KMS-11 (cell line): ENCODE results near the gene MARCHF5.
"Not testable (repeated sequence)": the region's sequence is repeated elsewhere in the genome, so short reads cannot be mapped to it uniquely, and the experiment has no call there.

Experiments used
- H2AFZ ChIP-seq: fragments of 200-600 bp; sonication (generic); 2 replicates; pipeline ENCODE4 v1.6.1; 2016; ENCODE audit warnings: antibody characterized with exemption, mixed run types, low read depth
- H3K27ac ChIP-seq: fragments of 200-600 bp; sonication (generic); 2 replicates; pipeline ENCODE4 v1.6.1; 2016; ENCODE audit warnings: mild to moderate bottlenecking, mixed run types
- H3K27me3 ChIP-seq: fragments of 200-600 bp; sonication (generic); 2 replicates; pipeline ENCODE4 v1.6.1; 2017; ENCODE audit warnings: mild to moderate bottlenecking, low read depth, mixed run types, moderate library complexity; ENCODE audit not compliant: insufficient read depth
- H3K36me3 ChIP-seq: fragments of 200-600 bp; sonication (generic); 2 replicates; pipeline ENCODE4 v1.6.1; 2017; ENCODE audit warnings: mild to moderate bottlenecking, mixed run types; ENCODE audit not compliant: insufficient read depth
- H3K4me1 ChIP-seq: fragments of 200-600 bp; sonication (generic); 2 replicates; pipeline ENCODE4 v1.6.1; 2016; ENCODE audit warnings: mild to moderate bottlenecking, low read depth, mixed run types; ENCODE audit not compliant: poor library complexity, severe bottlenecking
- H3K4me2 ChIP-seq: fragments of 200-600 bp; sonication (generic); 2 replicates; pipeline ENCODE4 v1.7.0; 2016; ENCODE audit warnings: mild to moderate bottlenecking, mixed run types
- H3K4me3 ChIP-seq: fragments of 200-600 bp; sonication (generic); IDR thresholded peaks from 2 replicates; pipeline ENCODE4 v1.6.1; 2017; ENCODE audit warnings: low read depth, low read length, mixed read lengths; ENCODE audit not compliant: insufficient read depth
- H3K79me2 ChIP-seq: fragments of 200-600 bp; sonication (generic); 2 replicates; pipeline ENCODE4 v1.6.1; 2016; ENCODE audit warnings: low read depth, mixed run types; ENCODE audit not compliant: insufficient read depth
- H3K9ac ChIP-seq: fragments of 200-600 bp; sonication (generic); 2 replicates; pipeline ENCODE4 v1.6.1; 2016; ENCODE audit warnings: mild to moderate bottlenecking, mixed run types
- H4K20me1 ChIP-seq: fragments of 200-600 bp; sonication (generic); 2 replicates; pipeline ENCODE4 v1.6.1; 2016; ENCODE audit warnings: mild to moderate bottlenecking, mixed run types; ENCODE audit not compliant: insufficient read depth
- TF ChIP-seq, protein P1 (sequence below): fragments of 200-600 bp; sonication (generic); conservative IDR thresholded peaks from 2 replicates; pipeline ENCODE4 v1.6.1; 2017; ENCODE audit warnings: low read depth, mild to moderate bottlenecking, antibody characterized with exemption, low read length, moderate library complexity, mixed read lengths

Gene MARCHF5

DNA sequence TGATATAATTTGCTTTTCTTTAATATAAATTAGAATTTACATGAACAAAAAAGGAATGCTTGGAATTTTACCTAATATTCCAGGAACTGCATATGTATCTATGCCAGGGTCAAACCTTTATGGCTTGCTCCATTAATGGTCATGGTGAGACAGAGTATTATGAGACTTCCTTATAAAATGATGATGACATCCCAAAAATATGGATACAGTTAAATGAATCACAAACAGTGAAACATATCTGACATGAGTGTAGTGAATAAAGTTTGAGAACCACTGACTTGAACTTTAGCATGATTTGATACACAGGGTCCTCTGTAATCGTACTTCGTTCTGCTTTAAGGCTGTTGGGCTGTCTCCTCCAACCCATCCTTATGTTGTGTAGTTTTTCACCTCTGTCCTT lies 51.8 kb downstream of the MARCHF5 start:
- peaks cover 11% of the 10 kb centered on the region for H3K4me1 ChIP-seq
- H3K4me3 ChIP-seq: no peak overlapping the region
- no peaks in the 10 kb centered on the region for H3K79me2 ChIP-seq
- no peaks in the 10 kb centered on the region; the same call in 1 of the 2 replicates for H4K20me1 ChIP-seq
- TF ChIP-seq, protein P1, sequence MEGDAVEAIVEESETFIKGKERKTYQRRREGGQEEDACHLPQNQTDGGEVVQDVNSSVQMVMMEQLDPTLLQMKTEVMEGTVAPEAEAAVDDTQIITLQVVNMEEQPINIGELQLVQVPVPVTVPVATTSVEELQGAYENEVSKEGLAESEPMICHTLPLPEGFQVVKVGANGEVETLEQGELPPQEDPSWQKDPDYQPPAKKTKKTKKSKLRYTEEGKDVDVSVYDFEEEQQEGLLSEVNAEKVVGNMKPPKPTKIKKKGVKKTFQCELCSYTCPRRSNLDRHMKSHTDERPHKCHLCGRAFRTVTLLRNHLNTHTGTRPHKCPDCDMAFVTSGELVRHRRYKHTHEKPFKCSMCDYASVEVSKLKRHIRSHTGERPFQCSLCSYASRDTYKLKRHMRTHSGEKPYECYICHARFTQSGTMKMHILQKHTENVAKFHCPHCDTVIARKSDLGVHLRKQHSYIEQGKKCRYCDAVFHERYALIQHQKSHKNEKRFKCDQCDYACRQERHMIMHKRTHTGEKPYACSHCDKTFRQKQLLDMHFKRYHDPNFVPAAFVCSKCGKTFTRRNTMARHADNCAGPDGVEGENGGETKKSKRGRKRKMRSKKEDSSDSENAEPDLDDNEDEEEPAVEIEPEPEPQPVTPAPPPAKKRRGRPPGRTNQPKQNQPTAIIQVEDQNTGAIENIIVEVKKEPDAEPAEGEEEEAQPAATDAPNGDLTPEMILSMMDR: no peak
- no peak overlapping the region for H3K4me2 ChIP-seq
- H3K9ac ChIP-seq: no peak overlapping the region
- H3K27me3 ChIP-seq: no peaks in the 10 kb centered on the region
- no peak overlapping the region for H3K27ac ChIP-seq
- 0 out of 2 replicates have a peak, but pooled peaks cover 2% of the 10 kb centered on the region for H3K36me3 ChIP-seq
- no peak overlapping the region for H2AFZ ChIP-seq

DNA sequence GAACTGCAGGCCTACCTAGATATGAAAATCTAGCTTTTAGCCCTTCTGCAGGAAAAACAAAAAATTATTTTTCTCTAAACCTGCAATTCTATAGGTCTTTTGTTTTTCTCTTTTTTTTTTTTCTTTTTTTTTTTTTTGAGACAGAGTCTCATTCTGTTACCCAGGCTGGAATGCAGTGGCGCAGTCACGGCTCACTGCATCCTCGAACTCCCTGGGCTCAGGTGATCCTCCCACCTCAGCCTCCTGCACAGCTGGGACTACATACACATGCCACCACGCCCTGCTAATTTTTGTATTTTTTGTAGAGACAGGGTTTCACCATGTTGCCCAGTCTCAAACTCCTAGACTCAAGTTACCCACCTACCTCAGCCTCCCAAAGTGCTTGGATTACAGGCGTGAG lies 54.6 kb downstream of the MARCHF5 start:
- H3K27me3 ChIP-seq, H4K20me1 ChIP-seq, H3K79me2 ChIP-seq, H3K9ac ChIP-seq, H2AFZ ChIP-seq, H3K27ac ChIP-seq, H3K4me2 ChIP-seq, H3K4me3 ChIP-seq, H3K36me3 ChIP-seq: not testable (repeated sequence)
- H3K4me1 ChIP-seq: peaks cover 11% of the 10 kb centered on the region

DNA sequence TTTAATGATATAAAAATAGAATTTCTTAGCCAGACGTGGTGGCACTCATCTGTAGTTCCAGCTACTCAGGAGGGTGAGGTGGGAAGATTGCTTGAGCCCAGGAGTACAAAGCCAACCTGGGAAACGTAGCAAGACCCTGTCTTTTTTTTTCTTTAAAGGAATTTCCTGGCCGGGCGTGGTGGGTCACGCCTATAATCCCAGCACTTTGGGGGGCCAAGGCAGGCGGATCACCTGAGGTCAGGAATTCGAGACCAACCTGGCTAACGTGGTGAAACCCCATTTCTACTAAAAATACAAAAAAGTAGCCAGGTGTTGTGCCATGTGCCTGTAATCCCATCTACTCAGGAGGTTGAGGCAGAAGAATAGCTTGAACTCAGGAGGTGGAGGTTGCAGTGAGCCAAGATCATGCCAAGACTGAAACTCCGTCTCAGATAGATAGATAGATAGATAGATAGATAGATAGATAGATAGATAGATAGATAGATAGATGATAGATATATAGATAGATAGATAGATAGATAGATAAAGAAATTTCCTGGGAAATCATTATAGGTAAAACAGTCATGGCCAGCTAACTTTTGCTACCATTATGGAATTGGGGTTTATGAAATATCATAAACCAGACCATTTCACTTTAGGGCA lies 56.2 kb downstream of the MARCHF5 start:
- not testable (repeated sequence) for H3K79me2 ChIP-seq, H3K4me2 ChIP-seq, H3K27me3 ChIP-seq, H3K36me3 ChIP-seq, H3K27ac ChIP-seq, H3K9ac ChIP-seq, H2AFZ ChIP-seq, H4K20me1 ChIP-seq, H3K4me3 ChIP-seq
- peaks cover 11% of the 10 kb centered on the region for H3K4me1 ChIP-seq

DNA sequence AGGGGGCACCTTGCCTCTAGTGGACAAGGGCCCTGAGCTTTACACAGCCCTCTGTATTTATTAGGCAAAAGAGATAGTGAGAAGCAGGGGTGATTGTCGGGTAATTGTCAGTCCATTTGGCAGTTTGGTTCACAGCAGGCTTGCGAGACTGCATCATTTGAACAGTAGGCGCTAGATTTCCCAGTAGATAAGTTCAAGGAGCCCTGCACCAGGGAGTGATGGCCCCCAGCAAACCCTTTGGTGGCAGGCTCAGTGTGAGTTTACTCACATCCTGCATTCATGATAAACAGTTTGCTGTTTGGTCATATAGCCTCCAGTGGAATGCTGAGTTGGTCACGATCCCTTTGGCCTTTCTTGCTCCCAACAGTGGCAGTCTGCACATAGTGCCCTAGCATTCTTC lies 59.4 kb downstream of the MARCHF5 start:
- Histone ChIP-seq H3K36me3 (0 out of 2 replicates have a peak, but pooled peaks cover 2% of the 10 kb centered on the region), H3K4me3 (no peak overlapping the region)

DNA sequence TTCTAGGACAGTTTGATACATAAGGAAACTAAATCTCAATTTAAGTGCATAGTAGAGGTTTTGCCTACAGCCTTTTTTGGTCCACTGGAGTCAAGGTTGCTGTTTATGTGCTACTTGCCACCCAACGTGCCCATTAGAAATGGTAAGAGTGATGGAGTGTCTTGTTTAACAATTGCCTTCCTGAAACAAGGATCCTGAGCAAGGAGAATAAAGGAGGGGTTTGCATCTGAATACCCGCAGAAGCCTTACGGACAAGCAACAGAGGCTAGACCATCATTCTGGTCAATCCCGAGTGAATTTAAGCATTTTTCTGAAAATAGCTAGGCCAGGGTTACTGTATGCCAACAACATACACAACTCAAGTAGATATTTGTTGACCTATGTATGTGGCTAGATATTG lies 63.6 kb downstream of the MARCHF5 start:
- no peaks in the 10 kb centered on the region for H3K36me3 ChIP-seq
- TF ChIP-seq, protein P1: no peak
- no peak overlapping the region for H3K27ac ChIP-seq
- no peaks in the 10 kb centered on the region for H3K4me1 ChIP-seq
- no peaks in the 10 kb centered on the region for H4K20me1 ChIP-seq
- no peak overlapping the region for H3K4me3 ChIP-seq
- no peaks in the 10 kb centered on the region for H3K79me2 ChIP-seq
- no peak overlapping the region for H3K9ac ChIP-seq
- no peak overlapping the region for H3K4me2 ChIP-seq
- no peak overlapping the region for H2AFZ ChIP-seq
- H3K27me3 ChIP-seq: no peaks in the 10 kb centered on the region

More for the DNA sequence above, 59.4 kb downstream of the MARCHF5 start:
- H3K4me2 ChIP-seq: no peak overlapping the region
- no peak overlapping the region for H3K9ac ChIP-seq
- H3K27ac ChIP-seq: no peak overlapping the region
- H4K20me1 ChIP-seq: no peaks in the 10 kb centered on the region; the same call in 1 of the 2 replicates
- H3K4me1 ChIP-seq: no peaks in the 10 kb centered on the region
- H2AFZ ChIP-seq: no peak overlapping the region
- no peaks in the 10 kb centered on the region for H3K27me3 ChIP-seq
- H3K79me2 ChIP-seq: no peaks in the 10 kb centered on the region
- TF ChIP-seq, protein P1: no peak
